HL-60 (cell line): ENCODE data around the gene NLRP3.

Experiments used
- CTCF ChIP-seq: IDR thresholded peaks from one replicate; pipeline ENCODE4 v1.5.1; 2011; ENCODE audit warnings: low read length, control low read depth, inconsistent platforms; ENCODE audit not compliant: insufficient read depth
- GABPA ChIP-seq: IDR thresholded peaks from 2 replicates; pipeline ENCODE4 v1.6.1; 2012; ENCODE audit warnings: low read depth
- POLR2AphosphoS5 ChIP-seq: IDR thresholded peaks from 2 replicates; pipeline ENCODE4 v1.6.1; 2012; ENCODE audit warnings: low read depth
- REST ChIP-seq: IDR thresholded peaks from 2 replicates; pipeline ENCODE4 v1.6.1; 2012; ENCODE audit warnings: low read depth; ENCODE audit not compliant: insufficient replicate concordance
- SPI1 ChIP-seq: IDR thresholded peaks from 2 replicates; pipeline ENCODE4 v1.6.1; 2012; ENCODE audit warnings: low read depth, mild to moderate bottlenecking, borderline replicate concordance

- TF ChIP-seq CTCF (no peak), POLR2AphosphoS5 (no peak), REST (no peak), GABPA (no peak), SPI1 (no peak)
Measured at GRCh38 chr1:247387096-247387495, 28.9 kb upstream of the NLRP3 start.
